HL-60 (cell line): ENCODE results near the gene PIGH.

Experiments
- GABPA ChIP-seq: IDR thresholded peaks from 2 replicates; pipeline ENCODE4 v1.6.1; 2012; ENCODE audit warnings: low read depth
- POLR2AphosphoS5 ChIP-seq: IDR thresholded peaks from 2 replicates; pipeline ENCODE4 v1.6.1; 2012; ENCODE audit warnings: low read depth
- SPI1 ChIP-seq: IDR thresholded peaks from 2 replicates; pipeline ENCODE4 v1.6.1; 2012; ENCODE audit warnings: low read depth, mild to moderate bottlenecking, borderline replicate concordance
- TF ChIP-seq, protein P1 (sequence below): IDR thresholded peaks from one replicate; pipeline ENCODE4 v1.5.1; 2011; ENCODE audit warnings: low read length, control low read depth, inconsistent platforms; ENCODE audit not compliant: insufficient read depth
- TF ChIP-seq, protein P2 (sequence below): IDR thresholded peaks from 2 replicates; pipeline ENCODE4 v1.6.1; 2012; ENCODE audit warnings: low read depth; ENCODE audit not compliant: insufficient replicate concordance

DNA sequence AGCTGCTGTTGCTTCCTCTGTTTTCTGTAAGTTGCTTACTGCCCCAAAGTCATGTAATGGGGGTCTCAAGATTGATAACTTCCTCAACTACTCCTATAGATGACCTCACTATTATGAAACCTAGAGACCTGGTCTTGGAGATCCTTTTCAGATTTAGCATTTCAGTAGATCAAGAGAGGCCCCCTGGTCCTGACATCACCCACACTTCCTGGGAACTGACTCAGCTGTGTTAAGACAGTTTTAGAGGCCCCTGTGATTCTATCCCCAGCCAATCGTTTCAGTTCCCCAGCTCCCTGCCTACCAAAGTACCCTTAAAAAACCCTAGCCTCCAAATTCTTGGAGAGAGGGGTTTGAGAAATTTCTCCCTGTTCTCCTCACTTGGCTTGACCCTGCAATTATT, 10.4 kb upstream of the PIGH start:
- TF ChIP-seq, protein P1, sequence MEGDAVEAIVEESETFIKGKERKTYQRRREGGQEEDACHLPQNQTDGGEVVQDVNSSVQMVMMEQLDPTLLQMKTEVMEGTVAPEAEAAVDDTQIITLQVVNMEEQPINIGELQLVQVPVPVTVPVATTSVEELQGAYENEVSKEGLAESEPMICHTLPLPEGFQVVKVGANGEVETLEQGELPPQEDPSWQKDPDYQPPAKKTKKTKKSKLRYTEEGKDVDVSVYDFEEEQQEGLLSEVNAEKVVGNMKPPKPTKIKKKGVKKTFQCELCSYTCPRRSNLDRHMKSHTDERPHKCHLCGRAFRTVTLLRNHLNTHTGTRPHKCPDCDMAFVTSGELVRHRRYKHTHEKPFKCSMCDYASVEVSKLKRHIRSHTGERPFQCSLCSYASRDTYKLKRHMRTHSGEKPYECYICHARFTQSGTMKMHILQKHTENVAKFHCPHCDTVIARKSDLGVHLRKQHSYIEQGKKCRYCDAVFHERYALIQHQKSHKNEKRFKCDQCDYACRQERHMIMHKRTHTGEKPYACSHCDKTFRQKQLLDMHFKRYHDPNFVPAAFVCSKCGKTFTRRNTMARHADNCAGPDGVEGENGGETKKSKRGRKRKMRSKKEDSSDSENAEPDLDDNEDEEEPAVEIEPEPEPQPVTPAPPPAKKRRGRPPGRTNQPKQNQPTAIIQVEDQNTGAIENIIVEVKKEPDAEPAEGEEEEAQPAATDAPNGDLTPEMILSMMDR: no peak
- TF ChIP-seq POLR2AphosphoS5 (no peak), GABPA (no peak), SPI1 (no peak)
- TF ChIP-seq, protein P2, sequence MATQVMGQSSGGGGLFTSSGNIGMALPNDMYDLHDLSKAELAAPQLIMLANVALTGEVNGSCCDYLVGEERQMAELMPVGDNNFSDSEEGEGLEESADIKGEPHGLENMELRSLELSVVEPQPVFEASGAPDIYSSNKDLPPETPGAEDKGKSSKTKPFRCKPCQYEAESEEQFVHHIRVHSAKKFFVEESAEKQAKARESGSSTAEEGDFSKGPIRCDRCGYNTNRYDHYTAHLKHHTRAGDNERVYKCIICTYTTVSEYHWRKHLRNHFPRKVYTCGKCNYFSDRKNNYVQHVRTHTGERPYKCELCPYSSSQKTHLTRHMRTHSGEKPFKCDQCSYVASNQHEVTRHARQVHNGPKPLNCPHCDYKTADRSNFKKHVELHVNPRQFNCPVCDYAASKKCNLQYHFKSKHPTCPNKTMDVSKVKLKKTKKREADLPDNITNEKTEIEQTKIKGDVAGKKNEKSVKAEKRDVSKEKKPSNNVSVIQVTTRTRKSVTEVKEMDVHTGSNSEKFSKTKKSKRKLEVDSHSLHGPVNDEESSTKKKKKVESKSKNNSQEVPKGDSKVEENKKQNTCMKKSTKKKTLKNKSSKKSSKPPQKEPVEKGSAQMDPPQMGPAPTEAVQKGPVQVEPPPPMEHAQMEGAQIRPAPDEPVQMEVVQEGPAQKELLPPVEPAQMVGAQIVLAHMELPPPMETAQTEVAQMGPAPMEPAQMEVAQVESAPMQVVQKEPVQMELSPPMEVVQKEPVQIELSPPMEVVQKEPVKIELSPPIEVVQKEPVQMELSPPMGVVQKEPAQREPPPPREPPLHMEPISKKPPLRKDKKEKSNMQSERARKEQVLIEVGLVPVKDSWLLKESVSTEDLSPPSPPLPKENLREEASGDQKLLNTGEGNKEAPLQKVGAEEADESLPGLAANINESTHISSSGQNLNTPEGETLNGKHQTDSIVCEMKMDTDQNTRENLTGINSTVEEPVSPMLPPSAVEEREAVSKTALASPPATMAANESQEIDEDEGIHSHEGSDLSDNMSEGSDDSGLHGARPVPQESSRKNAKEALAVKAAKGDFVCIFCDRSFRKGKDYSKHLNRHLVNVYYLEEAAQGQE: no peak
